Measurements from ENCODE around the gene VRK2. TPM values are rescaled to one million over a fixed set of nuclear protein-coding genes. Genes with fewer than 3 reads are reported as not detected.

VRK2 gene
- total and polyA plus RNA-seq, 10 of the 15 experiments (the other 5 are each of a cell fraction or from before 2014, with no cell fraction given), result 26.5 to 78.0 (median 57.3) TPM

GRCh38 chr2:58202404-58202803, 155.8 kb downstream of the VRK2 start (continued):
- TF ChIP-seq E4F1 (IDR thresholded peaks at IDR 0.05; ENCODE audit: borderline replicate concordance, partially characterized antibody) (no peak), MXI1 (IDR thresholded peaks at IDR 0.05; ENCODE audit: low read depth, low read length) (no peak), ETV6 (conservative IDR thresholded peaks at IDR 0.05 in 1 of 2, IDR thresholded peaks at IDR 0.05 in 1 of 2; ENCODE audit: borderline replicate concordance in 1 of 2, low read depth in 1 of 2) (no peak), CUX1 (IDR thresholded peaks at IDR 0.05; ENCODE audit: insufficient replicate concordance, low read depth, low read length) (no peak)
